Activated CD8-positive, alpha-beta memory T cell treated with anti-CD3 and anti-CD28 coated beads for 24 hours (primary cell): ENCODE results near the gene IGF2.
"Not testable (repeated sequence)": the region's sequence is repeated elsewhere in the genome, so short reads cannot be mapped to it uniquely, and the experiment has no call there.

Experiments
- DNase-seq: peaks from one replicate; pipeline ENCODE4 v3.0.0-alpha.2; 2020

IGF2 gene

DNA sequence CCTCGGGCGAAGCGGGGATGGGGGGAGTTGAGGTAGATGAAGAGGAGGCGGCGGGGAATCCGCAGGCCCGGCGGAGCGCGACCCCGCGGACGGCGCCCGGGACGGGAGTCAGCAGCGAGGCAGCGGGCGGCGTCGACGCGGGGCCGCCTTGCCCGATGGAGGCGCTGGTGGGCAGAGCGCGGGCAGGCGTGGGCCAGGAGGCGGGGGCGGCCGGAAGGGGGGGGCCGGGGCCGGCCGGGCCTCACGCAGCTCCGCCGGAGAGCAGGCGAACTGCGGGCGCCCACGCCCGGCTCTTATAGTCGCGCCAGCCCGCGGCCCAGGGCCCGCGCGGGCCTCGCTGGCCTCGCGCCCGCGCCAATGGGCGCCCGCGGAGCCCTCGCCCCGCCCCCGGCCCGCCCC, at the start of gene IGF2:
TSS of gene IGF2 (minus strand) at position 267 of the 399 bp plus-strand sequence. CDS start 3,866 bp downstream, outside the sequence.
- no peak for DNase-seq

DNA sequence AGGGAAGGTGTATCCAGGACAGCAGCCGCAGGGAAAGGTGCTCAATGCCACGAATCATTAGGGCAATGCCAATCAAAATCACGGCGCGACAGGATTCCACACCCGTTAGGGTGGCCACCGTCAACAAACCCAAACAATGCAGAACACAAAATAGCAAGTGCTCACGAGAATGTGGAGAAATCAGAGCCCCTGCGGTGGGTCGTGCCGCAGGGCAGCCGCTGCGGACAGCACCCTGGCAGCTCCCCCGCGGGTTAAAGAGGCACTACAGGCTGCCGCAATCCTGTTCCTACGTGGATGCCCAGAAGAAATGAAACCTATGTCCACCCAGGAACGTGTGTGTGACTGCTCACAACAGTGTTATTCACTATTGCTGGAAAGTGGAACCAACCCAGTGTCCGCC, 49.6 kb upstream of the IGF2 start:
- DNase-seq: no peak

DNA sequence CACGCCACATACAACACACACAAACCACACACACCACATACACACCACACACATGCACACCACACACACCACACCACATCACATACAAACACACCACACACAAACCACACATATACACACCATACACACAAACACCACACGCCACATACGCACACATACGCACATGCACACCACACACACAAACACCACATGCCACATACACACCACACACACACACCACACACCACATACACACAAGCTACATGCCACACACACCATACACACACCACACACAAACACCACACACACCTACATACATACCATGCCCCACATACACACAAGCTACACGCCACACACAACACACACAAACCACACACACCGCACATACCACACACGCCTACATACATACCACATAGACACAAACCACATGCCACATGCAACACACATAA, 48.1 kb upstream of the IGF2 start:
- no peak for DNase-seq

DNA sequence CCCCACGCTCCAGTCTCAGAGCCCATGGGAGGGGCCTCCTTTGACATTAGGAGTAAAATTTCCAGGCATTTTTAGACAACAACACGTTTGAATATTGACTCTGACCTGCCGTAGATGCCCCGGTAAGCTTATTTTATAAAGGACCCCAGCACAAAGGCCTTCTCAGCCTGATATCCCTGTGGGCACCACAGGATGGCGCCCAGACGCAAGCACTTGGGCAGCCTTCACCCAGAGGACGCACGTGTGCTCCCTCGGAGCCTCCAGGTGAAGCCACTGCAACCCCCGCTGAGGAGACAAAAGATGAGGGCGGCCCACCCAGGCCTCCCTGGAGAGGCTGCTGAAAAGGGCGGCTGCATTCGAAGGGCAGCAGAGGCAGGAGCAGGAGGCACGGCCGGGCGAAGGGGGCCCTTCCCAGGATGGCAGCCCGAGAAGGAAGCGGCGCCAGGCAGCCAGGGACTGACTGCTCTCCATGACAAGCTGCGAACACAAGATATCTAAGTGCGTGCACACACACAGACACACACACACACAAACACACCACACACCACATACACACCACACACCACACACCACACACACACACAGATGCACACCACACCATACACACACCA, 47.6 kb upstream of the IGF2 start:
- DNase-seq: peak; percentile 74

DNA sequence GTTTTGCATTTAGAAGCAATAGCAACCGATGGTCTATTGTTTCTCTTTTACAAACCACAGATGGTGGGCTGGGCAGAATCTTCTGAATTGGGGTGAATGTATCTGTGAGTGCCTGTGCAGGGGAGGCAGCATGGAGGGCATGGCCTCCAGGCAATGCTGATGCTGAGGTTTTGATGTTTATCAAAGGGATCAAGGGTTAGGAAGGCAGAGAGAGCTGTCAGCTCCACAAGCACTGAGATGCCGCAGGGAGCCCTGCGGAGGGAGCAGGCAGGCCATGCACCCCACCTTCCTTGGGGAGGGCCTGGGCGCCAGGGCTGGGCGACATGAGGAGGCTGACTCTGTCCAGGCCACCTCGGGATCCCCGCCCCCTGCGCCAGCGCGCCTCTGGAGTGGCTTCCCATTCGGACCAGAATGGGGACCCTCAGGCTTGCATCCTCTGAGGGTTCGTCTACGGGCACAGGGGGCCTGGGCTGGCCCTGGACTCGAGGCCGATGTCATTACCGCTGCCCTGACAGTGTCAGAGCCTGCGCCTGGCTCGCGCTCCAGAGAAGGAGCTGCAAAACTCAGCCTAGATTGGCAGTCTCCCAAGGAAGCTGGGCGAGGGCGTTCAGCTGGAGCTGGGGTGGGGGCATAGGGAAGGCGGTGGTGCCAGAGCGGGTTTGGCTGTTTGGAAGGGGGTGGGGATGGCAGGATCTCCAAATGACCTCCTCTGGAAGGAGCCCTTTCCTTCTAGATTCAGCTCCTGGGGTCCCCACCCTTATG, 46.3 kb upstream of the IGF2 start:
- DNase-seq: no peak

- DNase-seq: no peak
Observed at GRCh38 chr11:2182692-2183474, 43.7 kb upstream of the IGF2 start.

GRCh38 chr11:2182075-2182474, 42.9 kb upstream of the IGF2 start:
- no peak for DNase-seq

DNA sequence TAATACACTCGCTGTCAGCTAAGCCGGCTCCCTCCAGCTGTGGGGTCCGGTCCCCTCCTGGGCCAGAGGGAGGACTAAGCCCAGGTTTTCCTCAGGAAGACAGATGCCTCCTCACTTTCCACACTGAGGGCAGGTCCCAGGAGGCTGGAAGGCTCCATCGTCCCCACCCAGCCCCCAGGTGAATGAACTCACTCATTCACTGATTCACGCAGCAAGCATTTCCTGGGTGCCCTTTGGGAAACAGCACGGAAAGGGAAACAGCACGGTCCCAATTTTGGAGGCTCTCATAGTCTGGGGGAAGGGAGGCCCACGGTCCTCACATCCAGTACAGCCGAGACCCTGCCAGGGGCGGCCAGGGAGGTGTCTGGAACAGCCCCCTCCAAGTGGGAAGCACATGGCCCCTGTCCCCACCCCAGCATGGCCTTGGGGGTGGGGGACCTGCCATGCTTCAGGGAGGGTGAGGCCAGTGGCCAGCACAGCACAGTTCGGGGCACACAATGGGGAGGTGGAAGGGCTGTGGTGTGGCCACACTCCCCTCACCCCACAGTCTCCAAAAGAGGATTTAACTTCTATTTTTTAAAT, 41.7 kb upstream of the IGF2 start:
- no peak for DNase-seq

DNA sequence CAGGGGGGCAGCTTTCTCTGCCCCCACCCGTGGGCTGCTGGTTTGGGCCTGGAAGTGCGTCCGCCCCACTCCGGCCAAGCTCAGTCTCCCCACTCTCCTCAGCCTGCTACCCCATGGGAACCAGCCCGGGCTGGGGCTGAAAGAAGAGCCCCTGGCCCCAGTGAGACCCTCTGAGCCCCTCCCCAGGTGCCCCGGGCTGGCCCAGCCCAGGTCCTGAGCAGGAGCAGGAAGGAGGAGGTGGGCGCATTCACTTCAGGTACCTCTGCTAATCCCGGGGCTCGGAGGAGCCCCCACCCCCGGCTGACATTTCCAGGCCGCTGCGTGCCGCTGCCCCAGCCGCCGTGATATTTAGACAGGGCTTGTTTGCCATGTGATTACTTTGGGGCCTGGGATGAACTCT, 41.2 kb upstream of the IGF2 start:
- DNase-seq: no peak

- no peak for DNase-seq
Observed at GRCh38 chr11:2179516-2179915, 40.3 kb upstream of the IGF2 start.

- DNase-seq: no peak
Observed at GRCh38 chr11:2178906-2179494, 39.8 kb upstream of the IGF2 start.

- DNase-seq: not testable (repeated sequence)
Observed at GRCh38 chr11:2178055-2178773, 39.0 kb upstream of the IGF2 start.

- no peak for DNase-seq
Observed at GRCh38 chr11:2177076-2177475, 37.9 kb upstream of the IGF2 start.

DNA sequence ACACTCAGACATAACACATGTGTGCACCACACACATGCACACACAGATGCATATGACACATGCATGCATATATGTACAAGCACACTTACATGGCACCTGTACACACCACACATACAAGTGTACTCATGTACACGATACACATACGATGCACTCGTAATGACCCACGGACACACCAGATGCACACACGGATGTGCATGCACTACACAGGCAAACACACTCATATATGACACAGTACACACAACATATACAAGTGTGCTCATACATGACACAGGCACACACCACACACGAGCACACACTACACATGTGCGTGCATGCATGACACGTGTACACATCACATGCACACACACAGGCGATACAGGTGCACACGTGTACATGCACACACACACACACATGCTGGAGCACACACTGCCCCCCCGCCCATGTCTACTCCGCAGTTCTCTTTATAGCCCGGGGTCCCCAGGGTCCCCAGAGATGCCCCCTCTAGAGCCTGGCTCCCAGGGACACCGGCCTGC, 37.3 kb upstream of the IGF2 start:
- DNase-seq: no peak

- no peak for DNase-seq
Observed at GRCh38 chr11:2175659-2176058, 36.5 kb upstream of the IGF2 start.

DNA sequence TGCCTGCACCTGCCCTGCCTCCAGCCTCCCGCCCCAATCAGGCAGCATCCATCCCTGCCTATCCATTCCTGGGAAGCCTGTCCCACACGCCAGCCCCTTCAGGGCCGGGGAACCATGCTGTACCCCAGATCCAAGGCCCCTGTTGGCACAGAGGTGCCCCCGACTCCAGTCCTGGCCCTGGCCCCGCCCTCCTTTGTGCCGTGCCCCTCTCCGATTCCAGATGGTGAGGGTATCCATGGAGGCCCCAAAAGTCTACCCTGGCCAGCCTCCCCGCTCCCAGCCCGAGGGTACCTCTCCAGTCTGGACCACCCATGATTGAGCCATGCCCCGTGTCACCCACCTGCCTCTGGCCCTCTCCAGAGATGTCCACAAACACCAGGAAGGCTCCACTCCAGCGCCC, 35.2 kb upstream of the IGF2 start:
- no peak for DNase-seq

DNA sequence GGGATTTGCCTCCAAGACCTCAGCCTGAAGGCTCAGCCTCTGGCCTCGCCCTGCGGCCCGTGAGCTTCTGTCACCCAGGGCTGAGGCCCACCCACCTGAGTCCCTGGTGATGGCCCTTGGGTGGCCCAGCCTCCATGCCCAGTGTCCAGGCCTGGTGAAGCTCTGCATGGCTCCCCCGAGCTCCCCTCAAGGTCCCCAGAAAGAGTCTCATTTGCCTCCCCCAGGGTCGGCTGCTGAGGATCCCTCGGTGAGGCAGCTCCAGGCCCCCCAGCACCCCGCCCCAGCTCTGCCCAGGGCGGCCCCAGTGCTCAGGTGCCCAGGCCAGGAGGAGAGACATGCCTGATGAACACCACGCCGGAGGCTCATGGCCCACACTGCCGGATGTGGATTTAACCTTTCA, 34.6 kb upstream of the IGF2 start:
- no peak for DNase-seq

DNA sequence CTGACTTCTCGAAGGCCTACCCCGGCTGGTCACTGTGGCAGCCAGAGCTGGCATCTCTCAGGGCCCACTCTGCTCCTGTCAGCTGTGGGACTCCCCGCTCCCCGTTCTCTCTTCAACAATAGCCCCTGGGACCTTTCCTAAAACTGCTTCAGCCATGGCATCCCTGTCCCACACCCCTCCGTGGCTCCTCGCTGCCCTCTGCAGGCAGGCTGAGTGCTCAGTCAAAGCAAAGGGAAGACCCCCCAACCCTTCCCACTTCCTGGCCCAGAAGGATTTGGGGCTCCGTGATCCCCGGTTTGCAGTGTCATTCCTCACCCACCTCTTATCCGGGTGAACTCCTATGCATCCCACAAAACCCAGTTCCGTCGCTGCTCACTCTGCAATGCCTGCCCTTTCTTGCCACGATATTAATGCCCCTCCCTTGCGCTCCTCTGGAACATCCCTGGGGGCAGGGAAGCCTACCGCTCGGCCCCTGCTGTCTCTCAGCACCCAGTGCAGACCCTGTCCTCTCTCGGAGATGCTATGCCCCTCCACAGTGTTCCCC, 34.0 kb upstream of the IGF2 start:
- no peak for DNase-seq

DNA sequence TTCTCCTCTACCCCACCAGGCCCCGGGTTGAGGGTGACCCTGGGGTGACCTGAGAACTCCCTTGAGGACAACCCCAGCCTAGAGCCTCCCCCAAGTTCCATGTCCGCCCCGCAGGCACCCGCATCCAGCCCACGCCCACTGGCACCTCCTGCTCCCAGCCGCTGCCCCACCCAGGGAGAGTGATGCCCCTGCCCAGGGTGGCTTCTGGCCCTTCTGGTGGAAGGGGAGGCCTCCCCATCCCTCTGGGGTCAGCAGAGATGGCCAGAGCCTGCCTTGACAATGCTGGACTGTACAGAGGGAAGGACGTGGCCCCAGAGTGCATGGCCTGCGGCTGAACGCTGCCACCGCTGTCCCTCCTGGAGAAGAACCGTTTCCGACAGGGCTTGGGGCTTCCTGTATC, 33.5 kb upstream of the IGF2 start:
- no peak for DNase-seq

DNA sequence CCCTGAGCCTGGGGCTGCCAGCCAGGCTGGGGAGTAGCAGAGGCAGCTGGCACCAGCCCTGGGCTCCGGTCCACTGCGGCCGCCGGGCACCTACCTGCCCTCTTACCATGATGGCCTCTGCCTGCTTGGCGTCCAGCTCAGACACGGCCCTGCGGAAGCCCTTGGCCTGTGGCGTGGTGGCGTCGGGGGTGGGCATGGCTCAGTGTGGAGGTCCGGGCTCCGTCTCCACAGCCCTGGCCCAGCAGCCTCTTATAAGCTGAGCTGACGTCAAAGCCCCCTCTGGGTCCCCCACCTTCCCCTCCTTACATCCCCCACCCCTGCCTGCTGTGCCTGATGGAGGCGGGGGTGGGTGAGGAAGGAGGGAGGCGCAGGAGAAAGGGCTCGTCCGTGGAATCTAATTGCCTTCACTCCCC, 32.4 kb upstream of the IGF2 start, which contains the start of gene TH:
TSS of gene TH (minus strand) at position 225 of the 413 bp plus-strand sequence. CDS start at position 196, 29 bp downstream.
- DNase-seq: no peak
